A549 (cell line): ENCODE measurements around the gene CEND1. TPM values are rescaled to one million over a fixed set of nuclear protein-coding genes. Genes with fewer than 3 reads are reported as not detected.

Source experiments
- ATAC-seq, 2 experiments: fragments of 200-7000 bp in 1 of 2; fragments of >200 bp in 1 of 2; cut with Nextera tagmentation in 1 of 2; cut with Tn5 transposase in 1 of 2; 3 replicates each; pipeline versions ENCODE4 v1.8.0 to v1.9.1; 2018 to 2020; ENCODE audit warnings: mild to moderate bottlenecking in 1 of 2, moderate library complexity in 1 of 2
- CTCF ChIA-PET: fragments of 300-600 bp; sonication (Branson Sonifier 250); formaldehyde crosslinking; extraction: SDS; loops from one replicate; lab custom pipeline; 2021; ENCODE audit warnings: antibody characterized with exemption, inconsistent platforms; lab: Yijun Ruan, JAX
- POLR2A ChIA-PET: fragments of 350-600 bp; formaldehyde crosslinking; extraction: SDS; loops from one replicate; lab custom pipeline; 2021; ENCODE audit warnings: antibody characterized with exemption, inconsistent platforms; lab: Yijun Ruan, JAX
- DNase-seq, 2 experiments: peaks; one replicate each; pipeline versions ENCODE4 v3.0.0 to v3.0.0-alpha.2; 2011 to 2016; ENCODE audit warnings: low read depth in 1 of 2, low spot score in 1 of 2
- FAIRE-seq: peaks from 2 replicates; lab custom pipeline; 2011; peaks lifted over from hg19 to GRCh38; lab: Jason Lieb, UNC
- H3K27ac ChIP-seq, 2 experiments: fragments of >200 bp; sonication (Bioruptor Twin); formaldehyde crosslinking; 3 replicates each; pipeline ENCODE4 v1.5.1; 2016 to 2017
- H3K4me1 ChIP-seq: fragments of >200 bp; sonication (Bioruptor Twin); formaldehyde crosslinking; 3 replicates; pipeline ENCODE4 v1.6.1; 2016
- H3K4me2 ChIP-seq: fragments of >200 bp; sonication (Bioruptor Twin); formaldehyde crosslinking; 3 replicates; pipeline ENCODE4 v1.6.1; 2016
- H3K4me3 ChIP-seq: fragments of >200 bp; sonication (Bioruptor Twin); formaldehyde crosslinking; 3 replicates; pipeline ENCODE4 v1.5.1; 2016
- H3K9me3 ChIP-seq: fragments of >200 bp; sonication (Bioruptor Twin); formaldehyde crosslinking; 3 replicates; pipeline ENCODE4 v1.6.1; 2016
- CHD2 ChIP-seq: fragments of 150-350 bp; IDR thresholded peaks from 2 replicates; pipeline ENCODE4 v1.6.1; 2014; ENCODE audit warnings: low read length; ENCODE audit not compliant: partially characterized antibody
- E2F6 ChIP-seq: IDR thresholded peaks from 2 replicates; pipeline ENCODE4 v1.6.1; 2012; ENCODE audit warnings: low read depth, borderline replicate concordance
- EHF ChIP-seq: fragments of 250-450 bp; sonication (Bioruptor Pico); IDR thresholded peaks from 2 replicates; pipeline ENCODE4 v1.5.0; 2020; ENCODE audit warnings: mild to moderate bottlenecking
- ELK1 ChIP-seq: fragments of 150-350 bp; IDR thresholded peaks from 2 replicates; pipeline ENCODE4 v1.6.1; 2014; ENCODE audit warnings: low read depth, mild to moderate bottlenecking, low read length
- FOSB ChIP-seq: fragments of 250-450 bp; sonication (Bioruptor Pico); IDR thresholded peaks from 2 replicates; pipeline ENCODE4 v1.5.0; 2020; ENCODE audit warnings: mild to moderate bottlenecking, moderate library complexity
- GATA3 ChIP-seq: IDR thresholded peaks from 2 replicates; pipeline ENCODE4 v1.6.1; 2012; ENCODE audit warnings: borderline replicate concordance
- HOXA7 ChIP-seq: fragments of 250-450 bp; sonication (Bioruptor Pico); IDR thresholded peaks from 2 replicates; pipeline ENCODE4 v1.5.0; 2020; ENCODE audit warnings: mild to moderate bottlenecking, moderate library complexity
- HOXB5 ChIP-seq: fragments of 250-450 bp; sonication (Bioruptor Pico); IDR thresholded peaks from 2 replicates; pipeline ENCODE4 v1.5.0; 2020; ENCODE audit warnings: mild to moderate bottlenecking, moderate library complexity
- JUN ChIP-seq, 2 experiments: fragments of >200 bp; sonication (Bioruptor Twin); formaldehyde crosslinking; IDR thresholded peaks; 2 replicates in 1 of 2; 3 replicates in 1 of 2; pipeline ENCODE4 v1.6.1; 2016 to 2017
- JUNB ChIP-seq: fragments of >200 bp; sonication (Bioruptor Twin); formaldehyde crosslinking; IDR thresholded peaks from 2 replicates; pipeline ENCODE4 v1.6.1; 2016
- MAX ChIP-seq: IDR thresholded peaks from 2 replicates; pipeline ENCODE4 v1.6.1; 2012
- PHF8 ChIP-seq: fragments of 200-600 bp; sonication (generic); IDR thresholded peaks from 2 replicates; pipeline ENCODE4 v1.6.1; 2016; ENCODE audit warnings: low read depth, mild to moderate bottlenecking, antibody characterized with exemption, moderate library complexity, borderline replicate concordance
- POLR2A ChIP-seq: IDR thresholded peaks from 2 replicates; pipeline ENCODE4 v1.6.1; 2012; ENCODE audit warnings: mild to moderate bottlenecking, low read length
- RAD21 ChIP-seq, 2 experiments: fragments of >200 bp in 1 of 2; sonication (Bioruptor Twin) in 1 of 2; formaldehyde crosslinking in 1 of 2; IDR thresholded peaks in 1 of 2; conservative IDR thresholded peaks in 1 of 2; 2 replicates in 1 of 2; 3 replicates in 1 of 2; pipeline ENCODE4 v1.6.1; 2012 to 2018; ENCODE audit warnings: inconsistent platforms in 1 of 2
- RCOR1 ChIP-seq: fragments of 150-350 bp; IDR thresholded peaks from 2 replicates; pipeline ENCODE4 v1.6.1; 2014; ENCODE audit warnings: antibody characterized with exemption, low read length, low read depth
- SMC3 ChIP-seq: fragments of >200 bp; sonication (Bioruptor Twin); formaldehyde crosslinking; IDR thresholded peaks from 3 replicates; pipeline ENCODE4 v1.6.1; 2018; ENCODE audit warnings: inconsistent platforms
- ZC3H11A ChIP-seq: fragments of 450-650 bp; IDR thresholded peaks from 2 replicates; pipeline ENCODE4 v1.6.1; 2014; ENCODE audit warnings: antibody characterized with exemption, mild to moderate bottlenecking
- ZFP36 ChIP-seq: fragments of 450-650 bp; IDR thresholded peaks from 2 replicates; pipeline ENCODE4 v1.6.1; 2014; ENCODE audit warnings: borderline replicate concordance; ENCODE audit not compliant: partially characterized antibody
- WGBS: methylation state at CpG from one replicate; pipeline ENCODE4 v1.1.6; 2017; ENCODE audit errors: missing lambda C conversion rate; 5-methylcytosine and 5-hydroxymethylcytosine counted together
- polyA plus RNA-seq, 4 experiments: library from polyadenylated mRNA; depleted of rRNA in 3 of 4; stranded (reverse); fragments of >200 nt; fragmentation: RNase III in 1 of 4; extraction: RNeasy Plus Mini Kit Qiagen cat#74134 plus additional on column Dnase treatment in 1 of 4; gene quantifications; 2 replicates in 3 of 4; 3 replicates in 1 of 4; pipeline ENCODE4 v1.2.3, GENCODE V29; 2011 to 2017

CEND1 gene
- polyA plus RNA-seq, 2 of the 4 experiments (the other 2 are of a cell fraction), result 1.0 TPM; not detected in 1

GRCh38 chr11:764322-765024, 25.4 kb downstream of the CEND1 start:
- no peak for FAIRE-seq
- ATAC-seq, result peak in 1 of 2 experiments; percentile 3; a peak in 3 of 6 replicates
- 90% methylated on average over 18 of the region's 18 CpGs for WGBS
- ChIA-PET CTCF (interaction anchor here (0.6 to 5.4 kb wide), 12 partner anchors 8 to 210 kb away, joined by 3 to 44 read pairs (median 5); partner anchors contain the start of genes GATD1, TALDO1 and TMEM80), POLR2A (interaction anchor here (0.6 to 0.9 kb wide), 2 partner anchors 17 to 70 kb away, joined by 3 read pairs; partner anchors contain the start of genes DEAF1 and TALDO1)
- no peak overlapping the region for H3K4me3 ChIP-seq
- no peaks in the 10 kb centered on the region for H3K9me3 ChIP-seq
- H3K4me1 ChIP-seq, result peaks cover 29% of the 10 kb centered on the region
- no peak overlapping the region for H3K4me2 ChIP-seq
- TF ChIP-seq RAD21 (conservative IDR thresholded peaks at IDR 0.05 in 1 of 2, IDR thresholded peaks at IDR 0.05 in 1 of 2) (no peak), ZC3H11A (no peak), EHF (CRISPR knock-in tag) (no peak), POLR2A (no peak), SMC3 (no peak), RCOR1 (no peak), HOXA7 (CRISPR knock-in tag) (no peak), PHF8 (no peak), CHD2 (no peak), ELK1 (no peak), ZFP36 (no peak), E2F6 (no peak), FOSB (no peak), MAX (no peak), GATA3 (no peak), HOXB5 (CRISPR knock-in tag) (no peak)
- TF ChIP-seq, all 56 proteins: peak for 0
- no peak overlapping the region for H3K27ac ChIP-seq
- no peak for DNase-seq

- no peak for TF ChIP-seq RAD21 (conservative IDR thresholded peaks at IDR 0.05 in 1 of 2, IDR thresholded peaks at IDR 0.05 in 1 of 2)
- no peak for TF ChIP-seq JUNB
- TF ChIP-seq ELK1, result no peak
- peak in 1 of 2 experiments; percentile 15; a peak in 2 of 5 replicates for TF ChIP-seq JUN (IDR thresholded peaks at IDR 0.05)
- POLR2A ChIA-PET, result interaction anchor here (0.6 to 2.1 kb wide), 3 partner anchors 9 to 63 kb away, joined by 3 to 5 read pairs (median 4); no protein-coding TSS in a partner anchor
- H3K4me3 ChIP-seq, result no peak overlapping the region
- ATAC-seq (peak; percentile 0 to 2; a peak in 1 of 6 replicates), DNase-seq (no peak), FAIRE-seq (no peak)
- no peak overlapping the region for H3K4me2 ChIP-seq
- 91% methylated on average over 20 of the region's 22 CpGs for WGBS
- CTCF ChIA-PET, result interaction anchor here (0.7 to 5.4 kb wide), 12 partner anchors 9 to 209 kb away, joined by 3 to 44 read pairs (median 6); partner anchors contain the start of genes GATD1, TALDO1 and TMEM80
- no peaks in the 10 kb centered on the region for H3K9me3 ChIP-seq
- peaks cover 29% of the 10 kb centered on the region for H3K4me1 ChIP-seq
- H3K27ac ChIP-seq, result peak overlapping the region in 1 of 2 experiments; percentile 81; a peak in 3 of 6 replicates
Observed at GRCh38 chr11:763549-764321, 26.2 kb downstream of the CEND1 start.
